DMS114 treated with DMSO at 0.1 percent for 48 hours (cell line): ENCODE measurements around the gene ZBTB24.
"Not testable (repeated sequence)": the region's sequence is repeated elsewhere in the genome, so short reads cannot be mapped to it uniquely, and the experiment has no call there.

ENCODE experiments used
- DNase-seq: peaks from one replicate; lab custom pipeline; 2025; ENCODE audit not compliant: unreplicated experiment; lab: John Stamatoyannopoulos, UW

ZBTB24 gene

GRCh38 chr6:109471105-109471810 is 11.8 kb downstream of the ZBTB24 start:
- no peak for DNase-seq

GRCh38 chr6:109469591-109470189 is 13.3 kb downstream of the ZBTB24 start:
- no peak for DNase-seq

GRCh38 chr6:109467696-109468095 is 15.3 kb downstream of the ZBTB24 start:
- DNase-seq, result no peak

GRCh38 chr6:109466212-109466923 is 16.7 kb downstream of the ZBTB24 start:
- DNase-seq, result no peak

- DNase-seq, result no peak
Measured at GRCh38 chr6:109465772-109466171, 17.2 kb downstream of the ZBTB24 start.

- no peak for DNase-seq
Measured at GRCh38 chr6:109461733-109462526, 21.1 kb downstream of the ZBTB24 start.

GRCh38 chr6:109461205-109461604 is 21.8 kb downstream of the ZBTB24 start:
- not testable (repeated sequence) for DNase-seq

- DNase-seq, result no peak
Measured at GRCh38 chr6:109460161-109460829, 22.7 kb downstream of the ZBTB24 start.

GRCh38 chr6:109458774-109459531 is 24.1 kb downstream of the ZBTB24 start:
- no peak for DNase-seq

GRCh38 chr6:109457562-109457996 is 25.4 kb downstream of the ZBTB24 start:
- DNase-seq, result no peak

- no peak for DNase-seq
Measured at GRCh38 chr6:109456710-109457561, 26.1 kb downstream of the ZBTB24 start.

GRCh38 chr6:109456111-109456583 is 26.9 kb downstream of the ZBTB24 start:
- DNase-seq, result no peak

GRCh38 chr6:109455437-109456110 is 27.4 kb downstream of the ZBTB24 start, which contains the start of gene MICAL1:
TSS of gene MICAL1 (minus strand) at chr6:109455772. CDS start at chr6:109454196, 1,576 bp downstream.
- DNase-seq, result no peak

GRCh38 chr6:109454496-109455436 is 28.3 kb downstream of the ZBTB24 start:
- DNase-seq, result no peak

GRCh38 chr6:109453594-109454495 is 29.2 kb downstream of the ZBTB24 start:
- DNase-seq, result no peak

- no peak for DNase-seq
Measured at GRCh38 chr6:109453156-109453555, 29.9 kb downstream of the ZBTB24 start.
